ENCODE measurements around the gene ESRRG. TPM values are rescaled to one million over a fixed set of nuclear protein-coding genes. Genes with fewer than 3 reads are reported as not detected.

ESRRG gene
- total RNA-seq, 1 donor from 2014 or later = not detected

DNA sequence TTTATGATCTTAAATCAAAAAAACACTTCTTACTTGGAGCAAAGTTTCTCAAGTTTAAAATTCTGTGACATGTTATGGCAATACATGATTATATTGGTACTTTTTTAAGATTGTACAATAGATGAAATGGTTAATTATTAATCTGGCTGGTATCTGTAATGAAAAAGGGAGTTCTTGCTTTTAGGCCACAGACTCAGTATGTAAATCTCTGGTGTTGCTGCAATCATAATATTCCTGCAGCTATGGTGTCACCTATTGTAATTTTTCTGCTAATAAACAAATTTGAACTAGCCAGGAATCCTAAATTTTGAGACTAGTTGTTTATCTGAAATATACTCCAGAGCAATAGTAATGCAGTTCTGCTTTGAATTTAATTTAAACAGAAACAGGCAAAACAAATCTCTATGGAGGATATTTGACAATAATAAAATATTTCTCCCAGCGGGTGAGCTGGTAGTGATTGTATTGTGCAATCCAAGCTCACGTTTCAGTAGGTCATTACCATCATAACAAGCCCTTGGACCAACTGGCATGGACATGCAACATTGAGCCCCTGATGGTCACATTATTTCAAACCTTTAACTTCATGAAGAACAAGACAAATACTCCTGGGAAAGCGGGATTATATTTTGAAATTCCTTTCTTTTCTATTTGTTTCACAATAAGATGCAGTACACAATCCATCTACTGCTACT, 222.8 kb downstream of the ESRRG start:
- DNase-seq = no peak

DNA sequence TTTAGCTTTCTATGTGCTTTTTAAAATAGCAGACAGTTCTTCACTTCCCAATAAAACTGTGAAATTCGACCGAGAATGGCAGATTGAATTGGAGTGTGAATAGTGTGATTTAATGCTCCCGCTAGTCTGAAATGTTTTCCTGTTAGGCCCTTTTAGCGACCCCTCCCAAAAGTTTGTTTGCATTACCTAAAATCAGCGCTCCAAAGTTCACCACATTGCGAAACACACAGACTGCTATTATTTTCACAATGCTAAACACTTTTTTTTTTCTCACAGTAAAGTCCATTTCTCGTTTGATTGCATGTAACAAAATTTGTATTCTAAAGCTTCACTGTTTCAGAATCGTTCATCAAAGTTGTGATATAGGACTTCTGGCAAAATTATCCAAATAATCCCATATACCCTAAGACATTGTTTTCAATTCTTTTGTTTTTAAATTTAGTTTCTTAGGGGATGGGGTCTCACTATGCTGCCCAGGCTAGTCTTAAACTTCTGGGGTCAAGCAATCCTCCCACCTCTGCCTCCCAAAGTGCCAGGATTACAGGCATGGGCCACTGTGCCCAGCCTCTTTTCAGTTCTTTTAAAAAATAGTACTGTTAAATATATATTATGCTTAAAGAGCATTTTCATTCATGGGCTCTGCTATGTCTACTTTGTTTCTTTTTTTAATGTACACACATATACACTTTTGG, 223.5 kb downstream of the ESRRG start:
- no peak for DNase-seq

DNA sequence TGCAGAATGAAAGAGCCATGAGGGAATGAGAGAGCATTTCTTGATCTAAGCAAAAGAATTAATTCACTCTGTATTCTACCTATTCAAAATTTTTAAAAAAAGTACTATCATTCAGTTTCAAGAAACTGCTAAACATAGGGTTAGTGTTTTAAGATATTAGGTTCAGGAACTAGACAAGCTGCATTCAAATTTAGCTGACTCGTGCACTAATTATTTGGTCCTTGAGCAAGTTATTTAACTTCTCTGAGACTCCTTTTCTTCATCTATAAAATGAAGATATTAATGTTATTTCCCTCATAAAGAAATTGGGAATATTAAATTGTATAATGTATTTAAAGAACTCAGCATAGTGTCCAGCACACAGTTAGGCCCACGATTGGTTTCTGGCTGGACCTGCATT, 225.0 kb downstream of the ESRRG start:
- no peak for DNase-seq

GRCh38 chr1:216485042-216485441, 238.2 kb downstream of the ESRRG start:
- DNase-seq = no peak

GRCh38 chr1:216483672-216484401, 239.4 kb downstream of the ESRRG start:
- DNase-seq = no peak

DNA sequence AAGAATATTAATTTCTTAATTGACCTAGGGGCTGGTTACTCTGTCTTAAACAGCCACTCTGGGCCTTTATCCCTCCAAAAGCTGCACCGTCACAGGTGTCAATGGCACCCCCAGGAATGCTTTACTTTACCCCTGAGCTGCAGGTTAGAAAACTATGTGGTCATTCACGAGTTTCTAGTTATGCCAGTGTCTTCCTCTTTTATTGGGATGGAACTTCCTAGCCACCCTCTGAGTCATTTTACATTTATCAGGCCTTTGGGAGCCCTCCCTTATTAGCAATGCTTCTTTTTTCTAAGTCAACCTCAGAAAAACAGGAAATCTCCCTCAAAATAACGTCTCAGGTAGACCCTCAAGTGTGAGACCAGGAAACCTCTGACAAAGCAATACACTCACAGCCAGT, 240.6 kb downstream of the ESRRG start:
- DNase-seq = no peak

- DNase-seq = no peak
Measured at GRCh38 chr1:216478238-216478637, 245.0 kb downstream of the ESRRG start.

DNA sequence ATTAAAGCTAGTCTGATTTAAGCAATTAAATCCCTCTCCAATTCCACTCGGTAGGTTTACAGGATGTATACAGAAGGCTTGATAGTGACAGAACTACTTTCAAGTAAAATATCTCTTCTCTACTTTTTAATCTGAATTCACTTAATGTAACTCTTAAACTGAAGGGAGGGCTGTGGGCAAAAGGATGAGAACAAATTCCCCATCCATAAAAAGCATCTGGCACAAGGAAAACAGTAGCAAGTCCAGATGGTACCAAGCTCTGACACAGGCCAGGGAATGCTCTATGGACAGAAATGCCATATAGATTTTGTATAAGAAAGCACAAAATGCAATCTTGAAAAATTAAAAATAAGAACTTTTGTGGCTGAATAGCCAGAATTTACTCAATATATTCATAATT, 246.9 kb downstream of the ESRRG start:
- no peak for DNase-seq

- no peak for DNase-seq
Measured at GRCh38 chr1:216475659-216476276, 247.5 kb downstream of the ESRRG start.

DNA sequence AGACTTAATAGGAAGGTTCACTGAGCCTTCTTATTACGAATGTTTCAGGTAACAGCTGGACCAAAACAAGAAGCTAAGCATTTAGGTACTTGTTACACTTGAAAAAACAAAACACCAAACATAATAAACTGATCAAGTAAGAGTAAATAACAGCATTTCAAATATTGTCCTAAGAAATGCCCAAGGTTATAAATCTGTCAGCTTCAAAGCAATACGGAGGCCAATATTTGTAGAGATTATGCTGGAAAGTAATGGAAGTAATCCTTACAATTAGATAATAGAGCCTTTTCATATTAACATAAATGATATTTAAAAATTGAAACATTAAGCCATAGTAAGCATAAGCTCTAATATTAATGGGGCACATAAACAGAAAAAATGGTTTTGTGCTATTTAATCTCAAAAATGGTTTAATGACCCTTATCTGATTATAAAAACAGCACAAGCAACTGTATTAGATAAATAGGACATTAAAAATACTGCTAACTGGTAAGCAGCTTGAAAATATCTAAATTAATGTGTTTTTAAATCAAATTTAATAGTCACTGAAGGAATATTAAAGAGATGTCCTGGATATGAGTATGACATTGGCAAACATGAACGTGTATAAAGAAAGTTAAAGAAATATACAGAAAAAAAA, 256.9 kb downstream of the ESRRG start:
- DNase-seq = no peak

DNA sequence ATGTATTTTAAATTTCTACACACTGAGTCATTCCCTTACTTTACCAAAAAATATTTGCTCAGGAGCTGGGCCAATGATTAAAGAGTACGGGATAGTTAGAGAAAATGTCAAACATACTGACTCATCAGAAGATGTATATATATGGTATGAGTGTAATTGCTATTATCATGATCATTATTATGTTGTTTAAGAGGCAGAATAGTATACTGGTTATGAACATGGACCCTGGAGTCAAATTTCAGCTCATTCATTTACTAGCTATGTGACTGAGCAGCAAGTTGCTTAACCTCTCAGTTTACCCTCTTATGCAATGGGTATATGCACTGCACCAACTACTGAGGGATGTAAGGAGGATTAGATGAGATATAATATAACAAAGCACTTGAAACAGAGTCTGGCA, 258.7 kb downstream of the ESRRG start:
- no peak for DNase-seq

DNA sequence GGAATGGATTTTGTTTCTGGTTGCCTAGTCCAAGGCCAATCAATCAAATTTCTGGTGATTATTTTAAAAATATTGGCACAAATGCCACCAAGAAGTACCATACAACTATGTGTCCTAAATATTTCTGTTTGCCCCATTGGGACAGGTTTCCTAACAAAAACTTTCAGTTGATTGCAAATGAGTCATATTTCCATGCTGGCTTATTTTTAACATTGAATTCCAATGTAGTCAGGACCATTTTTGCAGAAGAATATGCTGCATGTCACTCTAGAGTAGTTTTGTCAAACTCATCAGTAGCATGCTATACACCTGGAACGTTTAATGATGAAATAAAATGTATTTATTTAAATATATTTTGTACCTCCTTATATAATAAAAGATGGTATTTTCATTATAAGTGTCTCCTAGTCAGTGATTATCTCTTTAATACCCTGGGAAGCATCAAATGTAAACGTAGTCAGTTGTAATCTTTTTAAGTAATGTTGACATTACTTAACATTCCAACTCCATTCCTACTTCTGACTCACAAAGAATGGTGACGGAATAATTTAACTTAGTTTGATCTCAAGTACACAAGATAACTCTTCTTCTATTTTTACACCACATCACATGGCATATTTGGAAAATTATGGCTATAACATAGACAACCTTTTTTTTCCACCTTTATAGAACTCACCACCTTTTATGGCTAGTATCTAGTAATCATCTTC, 261.0 kb downstream of the ESRRG start:
- DNase-seq = no peak

DNA sequence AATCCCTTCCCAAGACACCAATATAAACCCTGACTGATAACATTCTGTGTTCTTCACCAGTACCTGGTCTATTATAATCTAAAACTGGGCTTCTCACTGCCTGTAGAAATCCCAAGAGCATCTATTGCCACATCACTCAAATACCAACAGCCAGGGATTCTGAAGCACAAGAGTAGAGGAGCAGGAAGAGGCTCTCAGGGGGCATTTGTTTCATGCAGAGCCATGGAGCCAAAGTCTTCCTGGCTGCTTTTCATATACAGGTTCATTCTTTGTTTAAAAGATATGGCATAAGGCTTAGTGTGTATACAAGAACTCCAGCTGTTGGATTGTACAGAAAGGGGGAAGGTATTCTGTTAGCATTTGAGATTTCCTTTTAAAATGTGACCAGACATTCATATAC, 261.8 kb downstream of the ESRRG start:
- DNase-seq = no peak

GRCh38 chr1:216459651-216460207, 263.5 kb downstream of the ESRRG start:
- no peak for DNase-seq

DNA sequence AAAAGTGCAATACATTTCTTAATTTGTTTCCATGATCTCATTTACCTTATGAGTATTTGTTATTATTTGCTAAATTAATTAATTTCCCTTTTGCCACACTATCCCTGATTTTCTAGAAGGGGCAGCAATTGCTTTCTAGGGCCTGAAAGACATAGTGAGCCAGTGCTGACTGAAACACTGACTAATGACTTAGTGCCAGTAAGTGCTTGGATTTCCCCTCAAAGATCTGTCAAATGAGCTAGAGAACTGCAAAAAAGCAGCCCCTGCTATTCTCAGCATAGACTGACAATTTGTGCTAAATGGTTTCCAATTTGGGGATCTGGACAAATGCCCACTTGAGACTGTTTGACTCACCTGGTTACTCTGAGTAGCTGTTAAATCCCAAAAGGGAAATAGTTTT, 264.4 kb downstream of the ESRRG start:
- DNase-seq = no peak

DNA sequence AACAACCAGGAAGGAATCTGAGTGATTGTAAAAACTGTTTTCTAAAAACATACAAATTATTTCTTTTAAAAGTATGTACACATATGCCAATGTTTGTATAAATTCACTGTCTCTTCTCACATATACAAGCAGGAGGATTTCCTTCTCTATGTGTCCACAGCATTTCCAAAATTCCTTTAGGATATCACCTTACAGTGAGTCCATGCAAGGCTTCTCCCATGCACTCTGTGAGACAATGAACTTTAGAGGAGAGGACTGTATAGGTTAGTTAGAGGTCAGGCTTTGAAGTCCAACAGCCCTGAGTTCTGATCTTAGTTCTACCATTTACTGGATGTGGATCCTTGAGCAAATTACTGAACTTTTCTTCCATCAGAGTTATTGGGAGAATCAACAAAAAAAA, 265.9 kb downstream of the ESRRG start:
- no peak for DNase-seq

GRCh38 chr1:216456682-216457081, 266.5 kb downstream of the ESRRG start:
- DNase-seq = no peak

DNA sequence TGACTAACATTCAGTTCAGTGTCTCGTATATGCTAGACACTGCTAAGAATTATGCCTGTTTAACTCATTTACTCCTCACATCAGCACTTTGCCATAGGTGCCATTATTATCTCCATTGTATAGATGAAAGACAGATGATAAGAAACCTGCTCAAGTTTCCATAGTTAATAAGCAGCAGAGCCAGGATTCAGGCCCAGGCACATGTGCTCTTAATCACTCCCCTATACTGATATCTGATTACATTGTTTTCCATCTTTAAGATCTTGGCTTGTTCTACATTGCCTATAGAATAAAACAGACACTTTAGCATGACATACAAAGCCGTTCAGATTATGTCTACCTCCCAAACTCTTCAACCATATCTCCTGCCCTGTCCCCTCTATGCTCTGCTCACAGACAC, 269.5 kb downstream of the ESRRG start:
- DNase-seq = no peak

All from dermis blood vessel endothelial cell (primary cell).